ENCODE measurements around the gene EIF1AD. TPM values are rescaled to one million over a fixed set of nuclear protein-coding genes. Genes with fewer than 3 reads are reported as not detected.

The EIF1AD gene
- total and polyA plus RNA-seq, 9 of the 15 experiments (the other 6 are each of a cell fraction or from before 2014, with no cell fraction given), result 50.1 to 98.8 (median 58.7) TPM

DNA sequence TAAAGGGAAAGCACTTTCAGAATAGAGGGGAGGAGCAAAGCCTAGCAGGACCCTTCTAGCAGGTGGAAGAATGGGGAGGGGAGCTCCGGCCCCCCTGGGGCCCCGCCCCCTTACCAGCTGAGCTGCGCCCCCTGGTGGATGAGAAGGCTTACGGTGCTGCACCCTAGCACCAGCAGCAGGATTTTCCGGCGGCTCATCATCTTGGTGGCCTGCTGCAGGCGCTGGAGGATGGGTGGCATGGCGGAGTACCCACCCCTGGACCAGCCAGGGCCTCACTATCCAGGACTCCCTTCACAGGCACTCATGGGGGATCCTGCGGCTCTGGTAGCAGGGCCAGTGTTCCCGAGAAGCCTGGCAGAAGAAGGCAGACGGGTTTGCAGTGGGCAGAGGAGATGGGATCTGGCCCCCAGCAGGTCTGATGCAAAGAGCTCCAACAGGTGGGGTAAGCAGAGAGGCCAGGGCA is 43.3 kb upstream of the EIF1AD start (continued):
- TF ChIP-seq HNRNPL (IDR thresholded peaks at IDR 0.05; ENCODE audit: low read depth, low read length) (no peak), SAFB (IDR thresholded peaks at IDR 0.05; ENCODE audit: borderline replicate concordance, low read depth, low read length) (no peak), STAT5A (IDR thresholded peaks at IDR 0.05; ENCODE audit: borderline replicate concordance, low read length) (no peak), RUNX1 (IDR thresholded peaks at IDR 0.05; ENCODE audit: low read depth) (no peak), PHB2 (IDR thresholded peaks at IDR 0.05; ENCODE audit: low read depth) (no peak), ARNT (IDR thresholded peaks at IDR 0.05) (no peak), SMARCE1 (IDR thresholded peaks at IDR 0.05) (no peak), MTF1 (CRISPR knock-in tag; IDR thresholded peaks at IDR 0.05; ENCODE audit: borderline replicate concordance) (no peak), ZNF347 (CRISPR knock-in tag; IDR thresholded peaks at IDR 0.05; ENCODE audit: low read depth) (no peak), CBX8 (IDR thresholded peaks at IDR 0.05; ENCODE audit: borderline replicate concordance, extremely low read depth, low read depth, low read length, poor library complexity, severe bottlenecking) (no peak), KLF10 (CRISPR knock-in tag; IDR thresholded peaks at IDR 0.05) (no peak), BRCA1 (IDR thresholded peaks at IDR 0.05) (no peak), BRCA1 (CRISPR knock-in tag; IDR thresholded peaks at IDR 0.05) (no peak), NR2C2 (CRISPR knock-in tag; IDR thresholded peaks at IDR 0.05) (no peak), NR2C2 (tag; IDR thresholded peaks at IDR 0.05) (no peak), LARP7 (IDR thresholded peaks at IDR 0.05) (no peak), TGIF2 (CRISPR knock-in tag; IDR thresholded peaks at IDR 0.05) (no peak), STAT5B (CRISPR knock-in tag; IDR thresholded peaks at IDR 0.05) (no peak), ELF2 (CRISPR knock-in tag; IDR thresholded peaks at IDR 0.05) (no peak), NFIC (IDR thresholded peaks at IDR 0.05) (no peak), MYC (IDR thresholded peaks at IDR 0.05; ENCODE audit: low read depth, low read length) (no peak), MYC (CRISPR knock-in tag; IDR thresholded peaks at IDR 0.05; ENCODE audit: borderline replicate concordance, low read depth) (no peak), EGR1 (conservative IDR thresholded peaks at IDR 0.05) (peak; percentile 19; the same call in 1 of the 2 replicates)
- TF ChIP-seq, protein P1, sequence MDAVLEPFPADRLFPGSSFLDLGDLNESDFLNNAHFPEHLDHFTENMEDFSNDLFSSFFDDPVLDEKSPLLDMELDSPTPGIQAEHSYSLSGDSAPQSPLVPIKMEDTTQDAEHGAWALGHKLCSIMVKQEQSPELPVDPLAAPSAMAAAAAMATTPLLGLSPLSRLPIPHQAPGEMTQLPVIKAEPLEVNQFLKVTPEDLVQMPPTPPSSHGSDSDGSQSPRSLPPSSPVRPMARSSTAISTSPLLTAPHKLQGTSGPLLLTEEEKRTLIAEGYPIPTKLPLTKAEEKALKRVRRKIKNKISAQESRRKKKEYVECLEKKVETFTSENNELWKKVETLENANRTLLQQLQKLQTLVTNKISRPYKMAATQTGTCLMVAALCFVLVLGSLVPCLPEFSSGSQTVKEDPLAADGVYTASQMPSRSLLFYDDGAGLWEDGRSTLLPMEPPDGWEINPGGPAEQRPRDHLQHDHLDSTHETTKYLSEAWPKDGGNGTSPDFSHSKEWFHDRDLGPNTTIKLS (IDR thresholded peaks at IDR 0.05; ENCODE audit: borderline replicate concordance, low read depth), result no peak
- TF ChIP-seq, protein P2, sequence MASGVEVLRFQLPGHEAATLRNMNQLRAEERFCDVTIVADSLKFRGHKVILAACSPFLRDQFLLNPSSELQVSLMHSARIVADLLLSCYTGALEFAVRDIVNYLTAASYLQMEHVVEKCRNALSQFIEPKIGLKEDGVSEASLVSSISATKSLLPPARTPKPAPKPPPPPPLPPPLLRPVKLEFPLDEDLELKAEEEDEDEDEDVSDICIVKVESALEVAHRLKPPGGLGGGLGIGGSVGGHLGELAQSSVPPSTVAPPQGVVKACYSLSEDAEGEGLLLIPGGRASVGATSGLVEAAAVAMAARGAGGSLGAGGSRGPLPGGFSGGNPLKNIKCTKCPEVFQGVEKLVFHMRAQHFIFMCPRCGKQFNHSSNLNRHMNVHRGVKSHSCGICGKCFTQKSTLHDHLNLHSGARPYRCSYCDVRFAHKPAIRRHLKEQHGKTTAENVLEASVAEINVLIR (CRISPR knock-in tag; IDR thresholded peaks at IDR 0.05), result no peak
- TF ChIP-seq, protein P3, sequence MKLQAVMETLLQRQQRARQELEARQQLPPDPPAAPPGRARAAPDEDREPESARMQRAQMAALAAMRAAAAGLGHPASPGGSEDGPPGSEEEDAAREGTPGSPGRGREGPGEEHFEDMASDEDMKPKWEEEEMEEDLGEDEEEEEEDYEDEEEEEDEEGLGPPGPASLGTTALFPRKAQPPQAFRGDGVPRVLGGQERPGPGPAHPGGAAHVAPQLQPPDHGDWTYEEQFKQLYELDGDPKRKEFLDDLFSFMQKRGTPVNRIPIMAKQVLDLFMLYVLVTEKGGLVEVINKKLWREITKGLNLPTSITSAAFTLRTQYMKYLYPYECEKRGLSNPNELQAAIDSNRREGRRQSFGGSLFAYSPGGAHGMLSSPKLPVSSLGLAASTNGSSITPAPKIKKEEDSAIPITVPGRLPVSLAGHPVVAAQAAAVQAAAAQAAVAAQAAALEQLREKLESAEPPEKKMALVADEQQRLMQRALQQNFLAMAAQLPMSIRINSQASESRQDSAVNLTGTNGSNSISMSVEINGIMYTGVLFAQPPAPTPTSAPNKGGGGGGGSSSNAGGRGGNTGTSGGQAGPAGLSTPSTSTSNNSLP (IDR thresholded peaks at IDR 0.05; ENCODE audit: borderline replicate concordance, low read depth, low read length), result no peak
- TF ChIP-seq, protein P4, sequence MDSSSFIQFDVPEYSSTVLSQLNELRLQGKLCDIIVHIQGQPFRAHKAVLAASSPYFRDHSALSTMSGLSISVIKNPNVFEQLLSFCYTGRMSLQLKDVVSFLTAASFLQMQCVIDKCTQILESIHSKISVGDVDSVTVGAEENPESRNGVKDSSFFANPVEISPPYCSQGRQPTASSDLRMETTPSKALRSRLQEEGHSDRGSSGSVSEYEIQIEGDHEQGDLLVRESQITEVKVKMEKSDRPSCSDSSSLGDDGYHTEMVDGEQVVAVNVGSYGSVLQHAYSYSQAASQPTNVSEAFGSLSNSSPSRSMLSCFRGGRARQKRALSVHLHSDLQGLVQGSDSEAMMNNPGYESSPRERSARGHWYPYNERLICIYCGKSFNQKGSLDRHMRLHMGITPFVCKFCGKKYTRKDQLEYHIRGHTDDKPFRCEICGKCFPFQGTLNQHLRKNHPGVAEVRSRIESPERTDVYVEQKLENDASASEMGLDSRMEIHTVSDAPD (CRISPR knock-in tag; IDR thresholded peaks at IDR 0.05), result no peak

All from K562 (cell line).